ENCODE measurements around the gene TPRX1. TPM values are rescaled to one million over a fixed set of nuclear protein-coding genes. Genes with fewer than 3 reads are reported as not detected.

The TPRX1 gene
- total RNA-seq, 2 donors from 2014 or later: not detected

GRCh38 chr19:47757617-47758442, 46.5 kb downstream of the TPRX1 start:
- Mint-ChIP-seq H3K9me3 (no peaks in the 10 kb centered on the region), H3K36me3 (ENCODE audit: insufficient read depth in 2 of 2) (peaks cover 3 to 27% of the 10 kb centered on the region in 2 donors), H3K27ac (no peak overlapping the region), H3K4me3 (no peak overlapping the region), H3K4me1 (ENCODE audit: low read depth) (no peaks in the 10 kb centered on the region), H3K27me3 (ENCODE audit: low read depth) (no peaks in the 10 kb centered on the region)
- ATAC-seq (replicated peaks in 1 of 2): no peak
- DNase-seq: no peak

GRCh38 chr19:47756953-47757608, 47.3 kb downstream of the TPRX1 start:
- H3K27me3 Mint-ChIP-seq (ENCODE audit: low read depth): no peaks in the 10 kb centered on the region
- no peak overlapping the region for H3K27ac Mint-ChIP-seq
- peaks cover 3 to 32% of the 10 kb centered on the region in 2 donors for H3K36me3 Mint-ChIP-seq (ENCODE audit: insufficient read depth in 2 of 2)
- peaks cover 6% of the 10 kb centered on the region for H3K4me1 Mint-ChIP-seq (ENCODE audit: low read depth)
- DNase-seq (no peak), ATAC-seq (replicated peaks in 1 of 2) (peak in 1 of 2 donors; percentile 6)
- no peaks in the 10 kb centered on the region for H3K9me3 Mint-ChIP-seq
- H3K4me3 Mint-ChIP-seq: no peak overlapping the region

- Mint-ChIP-seq H3K27me3 (ENCODE audit: low read depth) (no peaks in the 10 kb centered on the region), H3K9me3 (no peaks in the 10 kb centered on the region), H3K36me3 (ENCODE audit: insufficient read depth in 2 of 2) (peaks cover 3 to 34% of the 10 kb centered on the region in 2 donors), H3K27ac (no peak overlapping the region), H3K4me1 (ENCODE audit: low read depth) (peaks cover 6% of the 10 kb centered on the region), H3K4me3 (no peak overlapping the region)
- no peak for ATAC-seq (replicated peaks in 1 of 2)
- no peak for DNase-seq
These were observed 47.8 kb downstream of the TPRX1 start for GRCh38 chr19:47756627-47756929.

- Mint-ChIP-seq H3K9me3 (no peaks in the 10 kb centered on the region), H3K4me3 (no peak overlapping the region), H3K27me3 (ENCODE audit: low read depth) (no peaks in the 10 kb centered on the region), H3K4me1 (ENCODE audit: low read depth) (peaks cover 6% of the 10 kb centered on the region), H3K27ac (no peak overlapping the region), H3K36me3 (ENCODE audit: insufficient read depth in 2 of 2) (peaks cover 3 to 34% of the 10 kb centered on the region in 2 donors)
- DNase-seq (no peak), ATAC-seq (replicated peaks in 1 of 2) (peak in 1 of 2 donors; percentile 7)
These were observed 48.4 kb downstream of the TPRX1 start for GRCh38 chr19:47755762-47756626.

GRCh38 chr19:47755065-47755761, 49.1 kb downstream of the TPRX1 start:
- H3K36me3 Mint-ChIP-seq (ENCODE audit: insufficient read depth in 2 of 2): peaks cover 3 to 36% of the 10 kb centered on the region in 2 donors
- no peak overlapping the region for H3K27ac Mint-ChIP-seq

GRCh38 chr19:47754206-47755064, 49.9 kb downstream of the TPRX1 start:
- no peak for DNase-seq
- Mint-ChIP-seq H3K9me3 (no peaks in the 10 kb centered on the region), H3K4me3 (no peak overlapping the region), H3K4me1 (ENCODE audit: low read depth) (peaks cover 6% of the 10 kb centered on the region), H3K36me3 (ENCODE audit: insufficient read depth in 2 of 2) (peaks cover 3 to 38% of the 10 kb centered on the region in 2 donors), H3K27ac (no peak overlapping the region), H3K27me3 (ENCODE audit: low read depth) (no peaks in the 10 kb centered on the region)
- ATAC-seq (replicated peaks in 1 of 2): peak in 1 of 2 donors; percentile 3

More at GRCh38 chr19:47755065-47755761, 49.1 kb downstream of the TPRX1 start:
- peaks cover 6% of the 10 kb centered on the region for H3K4me1 Mint-ChIP-seq (ENCODE audit: low read depth)
- ATAC-seq (replicated peaks in 1 of 2): peak in 1 of 2 donors; percentile 10
- DNase-seq: no peak
- no peaks in the 10 kb centered on the region for H3K27me3 Mint-ChIP-seq (ENCODE audit: low read depth)
- no peak overlapping the region for H3K4me3 Mint-ChIP-seq
- H3K9me3 Mint-ChIP-seq: no peaks in the 10 kb centered on the region

- H3K9me3 Mint-ChIP-seq: no peaks in the 10 kb centered on the region
- ATAC-seq (replicated peaks in 1 of 2) (no peak), DNase-seq (no peak)
- peaks cover 22% of the 10 kb centered on the region for H3K4me1 Mint-ChIP-seq (ENCODE audit: low read depth)
- no peak overlapping the region for H3K27ac Mint-ChIP-seq
- H3K36me3 Mint-ChIP-seq (ENCODE audit: insufficient read depth in 2 of 2): peaks cover 6 to 37% of the 10 kb centered on the region in 2 donors
- H3K27me3 Mint-ChIP-seq (ENCODE audit: low read depth): no peaks in the 10 kb centered on the region
- H3K4me3 Mint-ChIP-seq: no peak overlapping the region
These were observed 51.7 kb downstream of the TPRX1 start for GRCh38 chr19:47752440-47753211.

Other genes with a start within 250 kb of the TPRX1 start
- under 1 TPM; 0.69 to 0.96 TPM for gene ZNF541, start 231.4 kb downstream of the TPRX1 start, total RNA-seq
- 10 to 100 TPM; 17.0 to 17.9 TPM for gene BICRA, start 195.4 kb downstream of the TPRX1 start, total RNA-seq
- 1 to 10 TPM; 1.6 to 2.9 TPM for gene EHD2, start 91.1 kb downstream of the TPRX1 start, total RNA-seq
- 100 to 1,000 TPM; 405 to 415 TPM for gene NOP53, start 59.0 kb downstream of the TPRX1 start, total RNA-seq
- gene SELENOW, start 25.8 kb downstream of the TPRX1 start, total RNA-seq: 10 to 100 TPM; 73.4 to 79.5 TPM
- gene CRX, start 17.4 kb upstream of the TPRX1 start, total RNA-seq: not detected
- gene TPRX2, start 54.7 kb upstream of the TPRX1 start, total RNA-seq: not detected
- gene SULT2A1, start 81.8 kb upstream of the TPRX1 start, total RNA-seq: not detected
- gene BSPH1, start 187.6 kb upstream of the TPRX1 start, total RNA-seq: not detected
- gene ELSPBP1, start 190.1 kb upstream of the TPRX1 start, total RNA-seq: not detected
- gene CABP5, start 239.5 kb upstream of the TPRX1 start, total RNA-seq: not detected